Measurements from ENCODE around the gene ZCCHC17. TPM values are rescaled to one million over a fixed set of nuclear protein-coding genes. Genes with fewer than 3 reads are reported as not detected.
A peak's percentile ranks its signal among the peaks of the same experiment; 100 is the strongest.
"Not testable (repeated sequence)": the region's sequence is repeated elsewhere in the genome, so short reads cannot be mapped to it uniquely, and the experiment has no call there.

Gene ZCCHC17
- total RNA-seq, result 10 to 100 TPM; 23.9 to 28.8 TPM

- intact Hi-C loops (cut with DNase I, micrococcal nuclease), result loop anchor here (1.0 to 10.0 kb wide), 9 partner anchors 134 to 776 kb away; partner anchors contain the start of genes PUM1 (in 2 of the 2), PEF1 (in 1 of the 2) and TMEM39B (in 1 of the 2)
- H3K27me3 Mint-ChIP-seq, result no peaks in the 10 kb centered on the region
- H3K9me3 Mint-ChIP-seq (ENCODE audit: low read depth), result no peaks in the 10 kb centered on the region
- peaks cover 34% of the 10 kb centered on the region for H3K4me1 Mint-ChIP-seq
- ATAC-seq (peak; percentile 98), DNase-seq (peak; percentile 94)
- H3K27ac Mint-ChIP-seq, result no peak within 1 kb of the TSS
- CTCF ChIA-PET, result interaction anchor here (0.7 to 2.9 kb wide), 6 partner anchors 98 to 1683 kb away, joined by 3 to 12 read pairs (median 3); no protein-coding TSS in a partner anchor
- POLR2A ChIA-PET, result interaction anchor here (0.5 to 1.5 kb wide), 10 partner anchors 9 to 716 kb away, joined by 3 to 9 read pairs (median 3); partner anchors contain the start of genes PEF1 and PUM1
- peaks cover 31% of the 10 kb centered on the region for H3K36me3 Mint-ChIP-seq (ENCODE audit: low read depth)
- no peak within 1 kb of the TSS for H3K4me3 Mint-ChIP-seq
Observed at GRCh38 chr1:31296486-31297276, at the start of gene ZCCHC17, which contains the start of gene SNRNP40. Gene ZCCHC17 (plus strand): TSS chr1:31297032. CDS start chr1:31310099, 13,067 bp downstream. Gene SNRNP40 (minus strand): TSS chr1:31296788. CDS start chr1:31296751, 37 bp downstream.

GRCh38 chr1:31248276-31248675 is 48.6 kb upstream of the ZCCHC17 start:
- Mint-ChIP-seq H3K4me3 (no peak overlapping the region), H3K27ac (no peak overlapping the region), H3K9me3 (ENCODE audit: low read depth) (no peaks in the 10 kb centered on the region), H3K4me1 (no peaks in the 10 kb centered on the region), H3K27me3 (no peaks in the 10 kb centered on the region), H3K36me3 (ENCODE audit: low read depth) (no peaks in the 10 kb centered on the region)
- DNase-seq, result no peak
- ChIA-PET POLR2A (no interaction called here), CTCF (interaction anchor here (0.7 to 0.8 kb wide), 2 partner anchors 320 to 711 kb away, joined by 3 to 4 read pairs; no protein-coding TSS in a partner anchor)
- no peak for ATAC-seq
- intact Hi-C loops (cut with DNase I, micrococcal nuclease), result no loop called here

DNA sequence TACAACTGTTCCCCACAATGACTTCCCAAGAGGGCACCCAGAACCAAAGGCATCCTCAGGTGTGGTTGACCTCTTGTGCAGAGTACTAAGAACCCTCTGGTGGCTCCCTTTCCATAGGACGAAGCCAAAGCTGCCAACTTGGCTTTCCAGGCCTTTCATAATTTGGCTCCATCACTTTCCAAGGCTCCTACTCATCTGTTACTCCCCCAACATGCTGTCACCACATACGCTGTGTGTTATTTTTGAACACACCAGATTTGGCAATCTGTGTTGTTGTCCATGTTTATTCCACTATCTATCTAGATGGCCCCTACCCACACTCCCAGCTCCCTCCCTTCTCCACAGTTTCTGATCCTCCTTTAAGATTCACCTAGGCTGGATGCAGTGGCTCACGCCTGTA is 47.0 kb upstream of the ZCCHC17 start:
- no peaks in the 10 kb centered on the region for H3K9me3 Mint-ChIP-seq (ENCODE audit: low read depth)
- H3K27ac Mint-ChIP-seq, result no peak overlapping the region
- DNase-seq, result no peak
- no peaks in the 10 kb centered on the region for H3K36me3 Mint-ChIP-seq (ENCODE audit: low read depth)
- ChIA-PET POLR2A (interaction anchor here (0.6 kb wide), 1 partner anchor 68 kb away, joined by 3 read pairs; no protein-coding TSS in a partner anchor), CTCF (interaction anchor here (1.1 kb wide), 1 partner anchor 69 kb away, joined by 3 read pairs; no protein-coding TSS in a partner anchor)
- no peaks in the 10 kb centered on the region for H3K27me3 Mint-ChIP-seq
- intact Hi-C loops (cut with DNase I, micrococcal nuclease), result no loop called here
- H3K4me1 Mint-ChIP-seq, result no peaks in the 10 kb centered on the region
- no peak for ATAC-seq
- H3K4me3 Mint-ChIP-seq, result no peak overlapping the region

- H3K9me3 Mint-ChIP-seq (ENCODE audit: low read depth), result no peaks in the 10 kb centered on the region
- no peak overlapping the region for H3K4me3 Mint-ChIP-seq
- no peaks in the 10 kb centered on the region for H3K27me3 Mint-ChIP-seq
- CTCF ChIA-PET, result no interaction called here
- ATAC-seq (no peak), DNase-seq (no peak)
- H3K4me1 Mint-ChIP-seq, result no peaks in the 10 kb centered on the region
- peaks cover 24% of the 10 kb centered on the region for H3K36me3 Mint-ChIP-seq (ENCODE audit: low read depth)
- intact Hi-C loops (cut with DNase I, micrococcal nuclease), result no loop called here
- no peak overlapping the region for H3K27ac Mint-ChIP-seq
- POLR2A ChIA-PET, result no interaction called here
Observed at GRCh38 chr1:31257213-31257612, 39.6 kb upstream of the ZCCHC17 start.

DNA sequence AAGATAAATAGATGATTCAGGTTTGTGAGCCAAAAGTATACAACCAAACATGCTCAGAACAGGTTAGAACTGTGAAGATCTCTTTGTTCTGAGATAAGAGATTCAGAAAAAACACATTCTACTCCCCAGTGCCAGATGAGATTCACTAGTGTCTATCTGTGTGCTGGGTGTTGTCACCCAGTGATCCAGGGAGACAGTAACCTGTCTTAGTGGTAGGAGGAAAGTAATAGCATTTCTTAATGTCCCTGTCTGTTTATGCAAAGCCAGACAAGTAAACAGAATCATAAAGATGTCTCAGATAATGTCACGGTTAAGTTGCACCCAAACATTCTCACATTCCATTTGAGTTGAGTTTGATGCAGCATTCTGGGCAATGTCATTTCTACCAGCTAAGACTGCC is 38.3 kb upstream of the ZCCHC17 start:
- DNase-seq (no peak), ATAC-seq (no peak)
- Mint-ChIP-seq H3K4me3 (no peak overlapping the region), H3K4me1 (no peaks in the 10 kb centered on the region), H3K36me3 (ENCODE audit: low read depth) (peaks cover 24% of the 10 kb centered on the region), H3K9me3 (ENCODE audit: low read depth) (no peaks in the 10 kb centered on the region), H3K27ac (no peak overlapping the region), H3K27me3 (no peaks in the 10 kb centered on the region)
- CTCF ChIA-PET, result no interaction called here
- POLR2A ChIA-PET, result no interaction called here
- intact Hi-C loops (cut with DNase I, micrococcal nuclease), result no loop called here

GRCh38 chr1:31259746-31260145 is 37.1 kb upstream of the ZCCHC17 start:
- Mint-ChIP-seq H3K27me3 (no peaks in the 10 kb centered on the region), H3K27ac (no peak overlapping the region), H3K4me3 (no peak overlapping the region), H3K9me3 (ENCODE audit: low read depth) (no peaks in the 10 kb centered on the region), H3K36me3 (ENCODE audit: low read depth) (peaks cover 27% of the 10 kb centered on the region), H3K4me1 (no peaks in the 10 kb centered on the region)
- CTCF ChIA-PET, result no interaction called here
- POLR2A ChIA-PET, result interaction anchor here (0.6 kb wide), 1 partner anchor 11 kb away, joined by 3 read pairs; no protein-coding TSS in a partner anchor
- intact Hi-C loops (cut with DNase I, micrococcal nuclease), result no loop called here
- no peak for DNase-seq
- ATAC-seq, result no peak

- POLR2A ChIA-PET, result no interaction called here
- no peak overlapping the region for H3K4me3 Mint-ChIP-seq
- H3K36me3 Mint-ChIP-seq (ENCODE audit: low read depth), result peaks cover 39% of the 10 kb centered on the region
- H3K27ac Mint-ChIP-seq, result no peak overlapping the region
- CTCF ChIA-PET, result no interaction called here
- ATAC-seq (no peak), DNase-seq (no peak)
- no peaks in the 10 kb centered on the region for H3K4me1 Mint-ChIP-seq
- H3K27me3 Mint-ChIP-seq, result no peaks in the 10 kb centered on the region
- H3K9me3 Mint-ChIP-seq (ENCODE audit: low read depth), result no peaks in the 10 kb centered on the region
- intact Hi-C loops (cut with DNase I, micrococcal nuclease), result no loop called here
Observed at GRCh38 chr1:31261916-31262315, 34.9 kb upstream of the ZCCHC17 start.

DNA sequence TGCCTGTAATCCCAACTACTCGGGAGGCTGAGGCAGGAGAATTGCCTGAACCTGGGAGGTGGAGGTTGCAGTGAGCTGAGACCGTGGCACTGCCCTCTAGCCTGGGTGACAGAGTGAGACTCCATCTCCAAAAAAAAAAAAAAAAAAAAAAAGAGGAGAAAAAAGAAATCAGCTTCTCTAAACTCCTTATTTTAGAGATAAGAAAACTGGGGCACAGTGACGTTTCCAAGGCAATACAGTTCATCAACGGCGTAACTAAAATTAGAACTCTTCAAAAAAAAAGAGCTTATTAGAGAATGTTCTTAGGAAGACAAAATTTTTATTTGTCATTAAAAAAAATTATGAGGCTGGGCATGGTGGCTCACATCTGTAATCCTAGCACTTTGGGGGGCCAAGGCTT is 34.4 kb upstream of the ZCCHC17 start:
- POLR2A ChIA-PET, H3K27me3 Mint-ChIP-seq: not testable (repeated sequence)
- peaks cover 44% of the 10 kb centered on the region for H3K36me3 Mint-ChIP-seq (ENCODE audit: low read depth)

GRCh38 chr1:31263408-31263807 is 33.4 kb upstream of the ZCCHC17 start:
- DNase-seq (no peak), ATAC-seq (no peak)
- POLR2A ChIA-PET, result interaction anchor here (0.8 kb wide), 1 partner anchor 8 kb away, joined by 4 read pairs; no protein-coding TSS in a partner anchor
- peaks cover 43% of the 10 kb centered on the region for H3K36me3 Mint-ChIP-seq (ENCODE audit: low read depth)
- H3K27ac Mint-ChIP-seq, result no peak overlapping the region
- H3K9me3 Mint-ChIP-seq (ENCODE audit: low read depth), result no peaks in the 10 kb centered on the region
- no peak overlapping the region for H3K4me3 Mint-ChIP-seq
- H3K27me3 Mint-ChIP-seq, result no peaks in the 10 kb centered on the region
- intact Hi-C loops (cut with DNase I, micrococcal nuclease), result no loop called here
- CTCF ChIA-PET, result interaction anchor here (0.6 to 1.3 kb wide), 2 partner anchors 68 to 540 kb away, joined by 3 to 4 read pairs; no protein-coding TSS in a partner anchor
- H3K4me1 Mint-ChIP-seq, result no peaks in the 10 kb centered on the region

More for the DNA sequence above, 34.4 kb upstream of the ZCCHC17 start:
- H3K9me3 Mint-ChIP-seq (ENCODE audit: low read depth); H3K4me1 Mint-ChIP-seq; ATAC-seq; H3K27ac Mint-ChIP-seq; CTCF ChIA-PET; intact Hi-C loops (cut with DNase I, micrococcal nuclease); H3K4me3 Mint-ChIP-seq; DNase-seq: not testable (repeated sequence)

DNA sequence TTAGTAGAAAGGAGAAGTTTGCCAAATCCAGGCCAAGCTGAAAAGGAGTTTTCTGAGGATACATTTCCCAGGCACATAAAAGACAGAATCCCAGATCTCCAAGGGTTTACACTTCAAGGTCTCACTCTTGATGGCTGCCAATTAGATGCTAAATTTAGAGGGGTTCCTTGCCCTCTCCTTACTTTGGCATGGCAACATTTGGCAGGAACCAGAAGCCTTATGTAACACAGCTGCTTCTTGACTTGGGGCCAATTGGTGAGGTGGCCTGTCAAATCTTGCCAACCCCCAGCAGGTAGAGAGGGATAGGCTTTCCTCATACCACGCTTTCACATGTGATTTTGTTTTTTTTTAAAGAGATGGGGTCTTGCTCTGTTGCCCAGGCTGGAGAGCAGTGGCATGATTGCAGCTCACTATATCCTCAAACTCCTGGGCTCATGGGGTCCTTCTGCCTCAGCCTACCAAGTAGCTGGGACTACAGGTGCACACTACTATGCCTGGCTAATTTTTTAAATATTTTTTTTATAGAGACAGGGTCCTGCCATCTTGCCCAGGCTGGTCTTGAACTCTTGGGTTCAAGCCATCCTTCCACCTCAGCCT is 31.9 kb upstream of the ZCCHC17 start:
- intact Hi-C loops (cut with DNase I, micrococcal nuclease), result no loop called here
- no peak for DNase-seq
- Mint-ChIP-seq H3K4me1 (no peaks in the 10 kb centered on the region), H3K27me3 (no peaks in the 10 kb centered on the region), H3K9me3 (ENCODE audit: low read depth) (no peaks in the 10 kb centered on the region), H3K36me3 (ENCODE audit: low read depth) (peaks cover 46% of the 10 kb centered on the region), H3K27ac (no peak overlapping the region), H3K4me3 (no peak overlapping the region)
- no peak for ATAC-seq
- ChIA-PET POLR2A (no interaction called here), CTCF (interaction anchor here (1.2 to 1.3 kb wide), 2 partner anchors 69 to 130 kb away, joined by 4 to 7 read pairs; no protein-coding TSS in a partner anchor)

DNA sequence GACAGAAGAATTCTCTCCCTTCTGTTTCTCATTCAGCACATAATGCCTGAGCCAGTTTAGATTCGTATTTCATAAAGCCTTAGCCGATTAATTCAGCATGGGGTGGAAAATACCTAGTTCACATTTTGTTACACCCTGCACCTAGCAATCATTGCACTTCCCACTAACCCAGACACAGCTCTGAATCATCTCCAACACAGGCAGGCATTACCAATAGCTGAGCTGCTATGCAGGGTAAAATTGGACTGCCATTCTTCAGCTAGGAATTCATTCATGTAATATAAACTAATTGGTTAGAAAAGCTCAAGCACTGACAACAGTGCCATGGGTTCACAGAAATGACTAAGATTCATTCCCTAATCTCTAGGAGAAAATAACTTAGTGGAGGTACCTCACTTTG is 30.3 kb upstream of the ZCCHC17 start:
- no peaks in the 10 kb centered on the region for H3K27me3 Mint-ChIP-seq
- H3K4me3 Mint-ChIP-seq, result no peak overlapping the region
- H3K4me1 Mint-ChIP-seq, result no peaks in the 10 kb centered on the region
- ChIA-PET CTCF (interaction anchor here (0.8 kb wide), 1 partner anchor 11 kb away, joined by 3 read pairs; no protein-coding TSS in a partner anchor), POLR2A (interaction anchor here (0.6 kb wide), 1 partner anchor 32 kb away, joined by 4 read pairs; no protein-coding TSS in a partner anchor)
- no peak overlapping the region for H3K27ac Mint-ChIP-seq
- DNase-seq (no peak), ATAC-seq (no peak)
- H3K9me3 Mint-ChIP-seq (ENCODE audit: low read depth), result no peaks in the 10 kb centered on the region
- intact Hi-C loops (cut with DNase I, micrococcal nuclease), result no loop called here
- peaks cover 49% of the 10 kb centered on the region for H3K36me3 Mint-ChIP-seq (ENCODE audit: low read depth)
